ENCODE results near the gene FAAH.

FAAH gene

DNA sequence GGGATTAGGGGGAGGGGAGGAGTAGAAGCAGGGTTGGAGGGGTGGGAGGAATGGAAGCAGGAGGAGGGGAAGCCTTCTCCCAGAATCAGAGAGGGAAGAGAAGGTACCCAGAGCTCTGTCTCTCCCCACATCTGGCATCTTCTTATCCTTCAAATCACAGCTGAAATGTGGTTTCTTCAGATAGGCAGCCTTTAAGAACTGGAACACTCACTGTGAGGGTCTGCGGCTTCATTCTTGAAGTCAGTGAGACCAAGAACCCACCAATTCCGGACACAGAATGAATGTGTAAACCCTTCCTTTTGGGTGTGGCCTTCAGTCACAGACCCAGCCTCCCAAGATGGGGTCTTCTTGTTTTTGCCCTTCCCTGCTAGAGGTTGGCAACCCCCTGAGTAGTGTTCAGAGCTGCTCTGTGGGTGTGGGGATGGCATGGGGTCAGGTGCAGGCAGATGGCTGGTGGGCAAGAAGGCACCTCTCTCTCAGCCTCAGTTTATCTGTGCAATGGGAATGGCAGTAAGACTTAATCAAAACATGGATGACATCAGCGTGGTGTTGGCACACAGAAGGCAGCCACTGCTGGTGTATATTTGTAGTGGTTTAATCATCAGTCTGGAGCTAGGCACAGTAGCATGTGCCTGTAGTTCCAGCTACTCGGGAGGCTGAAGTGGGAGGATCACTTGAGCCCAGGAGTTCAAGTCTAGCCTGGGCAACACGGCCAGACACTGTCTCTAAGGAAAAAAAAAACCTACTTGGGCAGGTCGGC lies 7.2 kb downstream of the FAAH start:
- no peak for DNase-seq

DNA sequence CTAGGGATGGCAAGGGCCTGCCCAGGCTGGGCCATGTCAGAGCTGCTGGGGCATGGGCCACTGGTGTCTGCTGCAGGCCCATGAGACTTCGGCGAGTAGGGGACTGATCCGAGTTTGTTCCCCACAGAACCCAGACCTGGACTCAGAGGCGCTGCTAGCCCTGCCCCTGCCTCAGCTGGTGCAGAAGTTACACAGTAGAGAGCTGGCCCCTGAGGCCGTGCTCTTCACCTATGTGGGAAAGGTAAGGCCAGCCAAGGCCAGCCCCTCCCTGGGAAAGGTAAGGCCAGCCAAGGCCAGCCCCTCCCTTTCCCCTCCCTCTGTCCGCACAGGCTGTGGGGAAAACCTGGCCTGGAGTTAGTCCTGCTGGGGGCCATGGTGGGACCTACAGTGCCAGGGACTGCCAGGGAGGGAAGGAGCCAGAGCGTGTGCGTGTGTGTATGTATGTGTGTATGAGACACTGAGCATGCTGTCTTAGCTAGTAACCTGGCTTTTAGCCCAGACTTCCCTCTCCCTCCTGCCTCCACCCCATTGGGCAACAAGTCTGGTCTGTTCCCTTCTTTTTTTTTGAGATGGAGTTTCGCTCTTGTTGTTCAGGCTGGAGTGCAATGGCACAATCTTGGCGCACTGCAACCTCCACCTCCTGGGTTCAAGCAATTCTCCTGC lies 8.0 kb downstream of the FAAH start:
- DNase-seq, result no peak

DNA sequence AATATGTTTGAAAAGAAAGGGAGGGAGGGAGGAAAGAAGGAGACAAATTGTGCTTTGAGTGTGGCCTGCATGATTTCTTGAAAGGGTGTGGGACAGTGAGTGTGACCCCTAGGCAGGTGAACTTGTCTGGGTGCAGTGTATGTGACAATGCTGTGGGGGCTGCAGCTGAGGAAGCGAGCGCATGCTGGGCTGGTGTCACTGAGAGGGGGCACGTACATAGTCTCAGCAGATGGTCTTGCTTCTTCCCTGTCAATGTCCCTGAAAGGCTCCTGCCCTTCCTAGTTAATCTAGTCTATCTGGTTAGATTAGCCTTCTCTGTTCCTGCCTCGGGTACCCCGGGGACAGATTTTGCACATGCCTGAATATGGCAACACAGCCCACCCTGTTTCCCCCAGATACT lies 9.8 kb downstream of the FAAH start:
- DNase-seq, result no peak

DNA sequence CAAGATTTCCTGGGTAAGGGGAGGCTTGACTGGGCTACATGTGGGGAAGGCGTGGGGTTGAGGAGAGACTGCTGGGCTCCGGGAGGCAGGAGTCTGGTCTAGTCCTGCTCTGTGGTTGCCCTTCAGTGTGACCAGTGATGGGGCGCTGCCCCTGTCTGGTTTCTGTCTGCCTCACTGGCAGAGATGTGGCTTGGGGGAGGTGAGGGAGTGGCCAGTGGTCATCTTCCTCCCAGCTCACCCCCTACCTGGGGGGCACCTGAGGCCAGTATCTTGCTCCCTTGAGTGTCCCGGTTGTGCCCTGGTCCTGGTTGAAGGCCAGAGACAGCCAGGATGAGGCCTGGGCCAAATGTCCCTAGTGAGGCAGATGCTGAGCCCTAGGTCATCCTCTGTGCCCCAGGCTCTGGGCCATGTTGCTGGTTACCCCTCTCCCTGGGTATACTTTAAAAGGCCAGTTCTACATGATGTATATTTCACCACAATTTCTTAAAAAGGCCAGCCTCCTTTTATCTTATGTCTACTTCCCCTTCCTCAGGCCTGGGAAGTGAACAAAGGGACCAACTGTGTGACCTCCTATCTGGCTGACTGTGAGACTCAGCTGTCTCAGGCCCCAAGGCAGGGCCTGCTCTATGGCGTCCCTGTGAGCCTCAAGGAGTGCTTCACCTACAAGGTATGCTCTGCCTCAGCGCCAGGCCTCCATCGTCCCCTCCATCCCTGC lies 10.5 kb downstream of the FAAH start:
- DNase-seq, result no peak

DNA sequence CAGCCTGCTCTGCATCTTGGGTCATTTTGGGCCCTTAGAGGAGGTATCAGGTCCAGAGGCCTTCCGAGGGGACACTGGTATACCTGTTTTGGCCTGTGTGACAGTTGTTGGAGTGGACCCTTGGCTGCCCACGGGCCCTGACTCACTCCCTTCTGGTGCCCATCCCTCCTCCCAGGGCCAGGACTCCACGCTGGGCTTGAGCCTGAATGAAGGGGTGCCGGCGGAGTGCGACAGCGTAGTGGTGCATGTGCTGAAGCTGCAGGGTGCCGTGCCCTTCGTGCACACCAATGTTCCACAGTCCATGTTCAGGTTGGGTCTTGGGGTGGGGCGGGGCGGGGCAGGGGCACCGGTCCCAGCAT lies 11.1 kb downstream of the FAAH start:
- DNase-seq, result no peak

DNA sequence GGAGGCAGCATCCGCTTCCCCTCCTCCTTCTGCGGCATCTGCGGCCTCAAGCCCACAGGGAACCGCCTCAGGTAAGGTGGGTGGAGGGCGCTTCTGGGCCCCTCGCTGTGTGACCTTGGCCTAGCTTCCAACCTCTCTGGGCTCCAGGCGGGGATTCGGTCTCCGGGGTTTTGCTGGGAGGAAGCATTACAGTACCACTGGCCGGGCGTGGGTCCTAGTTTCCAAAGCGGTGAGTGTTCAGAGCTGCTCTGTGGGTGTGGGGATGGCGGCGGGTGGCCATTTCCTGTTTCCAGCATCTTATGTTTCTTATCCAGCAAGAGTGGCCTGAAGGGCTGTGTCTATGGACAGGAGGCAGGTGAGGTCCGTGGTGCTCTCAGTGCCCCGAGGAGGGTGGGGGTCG lies 11.6 kb downstream of the FAAH start:
- no peak for DNase-seq

DNA sequence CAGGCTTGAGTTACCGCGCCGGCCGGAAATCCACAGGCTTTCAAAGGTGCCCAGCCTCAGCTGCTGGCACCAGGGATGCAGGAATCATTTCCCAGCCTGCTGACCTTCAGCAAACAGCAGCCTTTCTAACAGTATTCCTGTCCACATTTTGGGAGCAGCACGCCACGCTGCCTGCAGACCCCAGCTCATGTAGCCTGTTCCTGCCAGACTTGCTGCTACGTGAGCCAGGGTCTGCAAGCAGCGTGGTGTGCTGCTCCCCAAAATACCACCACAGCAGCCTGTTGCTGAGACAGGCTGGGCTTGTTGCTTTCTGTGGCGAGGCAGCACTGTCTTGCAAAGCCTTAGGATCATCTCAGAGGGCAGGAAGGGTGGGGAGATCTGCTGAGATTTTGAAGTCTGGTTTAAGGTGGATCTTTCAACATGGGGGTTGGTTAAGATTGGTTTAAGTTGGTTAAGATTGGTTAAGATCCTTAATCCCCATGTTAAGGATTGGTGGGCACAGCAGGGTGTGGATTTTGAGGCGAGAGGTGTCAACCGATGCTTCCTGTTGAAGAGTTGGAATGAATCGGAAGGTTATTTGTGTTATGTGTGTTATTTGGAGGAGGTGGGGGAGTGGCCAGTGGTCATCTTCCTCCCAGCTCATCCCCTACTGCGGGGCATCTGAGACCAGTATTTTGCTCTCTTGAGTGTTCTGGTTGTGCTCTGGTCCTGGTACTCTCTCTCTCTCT lies 12.9 kb downstream of the FAAH start:
- no peak for DNase-seq

DNA sequence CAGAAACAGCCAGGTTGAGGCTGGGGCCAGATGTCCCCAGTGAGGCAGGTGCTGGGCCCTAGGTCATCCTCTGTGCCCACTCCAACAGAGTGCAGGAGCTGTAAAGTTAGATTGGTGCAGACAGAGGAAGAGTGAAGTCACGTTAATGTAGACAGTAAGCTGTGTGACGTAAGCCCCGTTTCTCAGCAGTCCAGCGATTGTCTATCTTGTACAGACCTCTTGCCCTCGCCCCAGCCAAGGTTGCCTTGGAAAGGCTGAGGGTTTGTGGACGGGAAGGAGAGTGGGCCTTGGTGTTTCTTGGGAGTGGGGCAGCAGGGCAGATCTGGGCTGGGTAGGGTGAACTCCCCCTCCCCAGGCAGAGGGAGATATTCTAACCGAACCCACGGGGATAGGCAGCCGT lies 13.5 kb downstream of the FAAH start:
- no peak for DNase-seq

DNA sequence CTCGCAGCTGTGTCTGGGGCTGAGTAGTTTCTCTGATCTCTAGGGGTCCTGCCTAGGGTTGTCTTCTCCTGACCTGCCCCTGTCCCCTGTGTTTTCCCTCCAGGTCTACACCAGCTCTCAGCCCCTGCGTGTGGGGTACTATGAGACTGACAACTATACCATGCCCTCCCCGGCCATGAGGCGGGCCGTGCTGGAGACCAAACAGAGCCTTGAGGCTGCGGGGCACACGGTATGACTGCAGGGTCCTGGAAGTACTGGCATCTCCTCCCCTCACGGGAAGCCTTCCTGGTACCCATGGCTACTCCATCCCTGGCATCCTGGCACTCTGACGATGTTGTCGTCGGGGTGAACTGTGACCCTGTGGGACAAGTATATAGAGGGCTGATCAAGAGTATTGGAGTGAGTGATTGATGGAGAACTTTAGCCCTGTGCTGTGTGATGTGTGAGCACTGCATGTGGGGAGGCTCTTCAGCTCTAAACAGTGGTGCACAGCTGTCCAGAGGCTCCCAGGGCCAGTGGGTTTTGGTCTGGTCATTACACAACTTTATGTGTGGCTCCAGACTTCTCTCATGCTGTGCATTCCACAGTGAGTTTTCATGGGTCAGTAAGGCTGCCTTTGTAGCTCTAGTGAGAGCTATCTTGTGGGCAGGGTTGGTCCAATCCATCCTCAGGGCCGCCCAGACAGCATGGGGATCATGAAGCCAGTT lies 14.4 kb downstream of the FAAH start:
- DNase-seq, result no peak

DNA sequence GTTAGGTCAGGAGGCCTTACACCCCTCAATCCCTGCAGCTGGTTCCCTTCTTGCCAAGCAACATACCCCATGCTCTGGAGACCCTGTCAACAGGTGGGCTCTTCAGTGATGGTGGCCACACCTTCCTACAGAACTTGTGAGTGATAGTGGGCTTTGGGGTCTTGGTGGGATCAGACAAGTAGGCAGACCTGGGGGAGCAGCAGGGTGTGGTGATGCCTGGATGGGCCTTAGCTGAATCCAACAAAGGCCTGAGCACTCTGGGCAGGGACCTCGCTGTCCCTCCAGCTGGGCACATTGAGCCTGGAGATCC lies 14.9 kb downstream of the FAAH start:
- DNase-seq, result no peak

DNA sequence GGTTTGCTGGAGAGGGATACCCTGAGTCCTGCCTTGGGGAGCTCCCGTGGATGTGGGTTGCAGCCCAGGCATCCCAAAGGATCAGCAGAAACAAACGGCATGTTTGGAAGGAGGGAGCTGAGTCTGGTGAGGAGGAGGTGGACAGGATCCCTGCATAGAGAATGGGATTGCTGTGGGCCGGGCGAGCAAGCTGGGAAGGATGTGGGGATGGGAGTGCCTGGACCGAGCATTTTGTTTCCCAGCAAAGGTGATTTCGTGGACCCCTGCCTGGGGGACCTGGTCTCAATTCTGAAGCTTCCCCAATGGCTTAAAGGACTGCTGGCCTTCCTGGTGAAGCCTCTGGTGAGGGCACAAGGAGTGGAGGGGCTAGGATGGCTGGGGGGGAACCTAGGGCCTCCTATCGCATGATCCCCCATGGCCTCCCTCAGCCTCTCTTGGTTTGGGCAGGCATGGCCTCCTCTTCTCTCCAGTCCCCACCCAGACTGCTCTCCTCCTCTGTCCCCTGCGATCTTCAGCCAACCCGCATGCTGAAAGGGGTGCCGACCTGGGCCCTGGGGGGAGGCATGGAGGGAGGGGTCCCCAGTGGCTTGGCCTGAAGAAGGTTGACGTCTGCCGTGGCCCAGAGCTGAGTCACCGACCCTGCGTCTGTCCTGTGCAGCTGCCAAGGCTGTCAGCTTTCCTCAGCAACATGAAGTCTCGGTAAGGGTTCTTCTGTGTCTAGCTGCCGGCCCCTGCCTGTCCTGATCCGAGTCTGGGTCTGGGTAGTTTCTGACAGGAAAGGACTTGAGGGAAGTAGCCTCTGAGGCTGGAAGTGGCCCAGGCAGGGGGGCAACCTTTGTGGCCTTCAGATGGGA lies 16.3 kb downstream of the FAAH start:
- no peak for DNase-seq

DNA sequence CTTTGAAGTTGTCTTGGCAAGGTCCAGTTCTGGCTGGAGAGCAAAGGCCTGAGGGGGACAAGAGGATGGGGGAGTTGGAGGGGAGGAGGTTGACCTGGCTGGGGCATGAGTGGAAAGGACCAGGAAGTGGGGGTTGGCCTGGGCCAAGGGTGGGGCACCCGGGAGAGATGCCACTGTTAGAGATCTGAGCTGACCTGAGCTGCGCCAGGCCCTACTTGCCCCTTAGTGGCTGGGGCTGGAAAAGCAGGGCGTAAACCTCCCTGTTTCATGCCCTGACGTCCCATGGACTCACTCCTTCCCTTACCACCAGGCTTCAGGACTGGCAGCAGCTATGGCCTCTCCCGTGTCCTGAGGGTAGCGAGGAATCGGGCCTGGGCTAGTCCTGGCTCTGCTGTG lies 16.9 kb downstream of the FAAH start:
- no peak for DNase-seq

DNA sequence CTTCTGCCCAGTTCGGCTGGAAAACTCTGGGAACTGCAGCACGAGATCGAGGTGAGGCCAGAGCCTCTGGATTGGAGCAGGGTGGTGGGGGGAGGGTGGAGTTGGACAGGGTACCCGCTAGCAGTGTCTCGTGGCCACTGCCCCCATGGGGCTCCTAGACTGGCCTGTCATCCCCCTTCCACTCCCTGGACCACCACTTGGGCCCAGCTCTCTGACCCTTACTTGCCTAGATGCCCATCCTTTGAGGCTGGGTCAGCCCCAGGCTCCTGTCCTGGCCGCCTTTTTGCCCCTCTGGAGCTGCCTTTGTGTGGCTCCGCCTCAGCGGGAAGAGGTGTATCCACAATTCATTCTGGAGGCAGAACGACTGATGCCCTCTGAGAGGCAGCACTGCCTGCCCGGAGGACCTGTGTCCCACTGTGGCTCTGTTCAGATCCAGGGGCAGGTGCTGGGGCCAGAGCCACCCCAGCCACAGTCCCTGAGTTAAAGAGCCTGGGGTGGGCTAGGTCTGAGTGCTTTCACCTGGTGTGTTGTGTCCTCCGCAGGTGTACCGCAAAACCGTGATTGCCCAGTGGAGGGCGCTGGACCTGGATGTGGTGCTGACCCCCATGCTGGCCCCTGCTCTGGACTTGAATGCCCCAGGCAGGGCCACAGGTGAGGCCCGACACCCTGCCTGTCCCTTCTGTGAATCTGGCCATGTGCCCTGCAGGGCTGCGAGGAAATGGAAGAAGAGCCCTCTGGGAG lies 17.7 kb downstream of the FAAH start:
- no peak for DNase-seq

DNA sequence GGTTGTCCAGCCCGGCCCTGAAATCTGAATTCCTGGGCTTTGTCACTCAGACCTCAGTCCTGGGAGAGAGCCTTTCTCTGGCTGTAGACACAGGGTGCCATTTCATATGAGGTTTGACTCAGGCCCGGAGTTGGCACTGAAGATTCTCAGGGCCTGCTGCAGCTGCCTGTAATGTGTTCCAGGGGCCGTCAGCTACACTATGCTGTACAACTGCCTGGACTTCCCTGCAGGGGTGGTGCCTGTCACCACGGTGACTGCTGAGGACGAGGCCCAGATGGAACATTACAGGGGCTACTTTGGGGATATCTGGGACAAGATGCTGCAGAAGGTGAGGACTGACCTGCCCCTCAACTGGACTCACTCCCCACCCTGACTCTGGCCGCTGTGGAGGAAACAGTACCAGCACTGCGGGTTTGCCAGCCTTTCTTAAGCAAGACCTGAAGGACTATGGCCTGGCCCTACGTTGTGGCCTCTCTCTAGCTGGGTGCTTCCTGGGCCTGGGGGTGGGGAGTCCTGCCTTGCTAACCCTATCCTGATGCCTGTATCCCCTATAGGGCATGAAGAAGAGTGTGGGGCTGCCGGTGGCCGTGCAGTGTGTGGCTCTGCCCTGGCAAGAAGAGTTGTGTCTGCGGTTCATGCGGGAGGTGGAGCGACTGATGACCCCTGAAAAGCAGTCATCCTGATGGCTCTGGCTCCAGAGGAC lies 18.9 kb downstream of the FAAH start:
- DNase-seq, result no peak

DNA sequence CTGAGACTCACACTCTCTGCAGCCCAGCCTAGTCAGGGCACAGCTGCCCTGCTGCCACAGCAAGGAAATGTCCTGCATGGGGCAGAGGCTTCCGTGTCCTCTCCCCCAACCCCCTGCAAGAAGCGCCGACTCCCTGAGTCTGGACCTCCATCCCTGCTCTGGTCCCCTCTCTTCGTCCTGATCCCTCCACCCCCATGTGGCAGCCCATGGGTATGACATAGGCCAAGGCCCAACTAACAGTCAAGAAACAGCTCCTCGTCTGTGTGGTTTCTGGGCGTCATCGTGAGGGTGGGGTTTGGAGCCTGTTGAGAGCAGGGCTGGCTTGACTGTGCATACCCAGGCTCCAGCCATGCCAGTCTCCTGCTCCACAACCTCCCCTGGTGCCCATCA lies 19.5 kb downstream of the FAAH start:
- peak; percentile 53 for DNase-seq

DNA sequence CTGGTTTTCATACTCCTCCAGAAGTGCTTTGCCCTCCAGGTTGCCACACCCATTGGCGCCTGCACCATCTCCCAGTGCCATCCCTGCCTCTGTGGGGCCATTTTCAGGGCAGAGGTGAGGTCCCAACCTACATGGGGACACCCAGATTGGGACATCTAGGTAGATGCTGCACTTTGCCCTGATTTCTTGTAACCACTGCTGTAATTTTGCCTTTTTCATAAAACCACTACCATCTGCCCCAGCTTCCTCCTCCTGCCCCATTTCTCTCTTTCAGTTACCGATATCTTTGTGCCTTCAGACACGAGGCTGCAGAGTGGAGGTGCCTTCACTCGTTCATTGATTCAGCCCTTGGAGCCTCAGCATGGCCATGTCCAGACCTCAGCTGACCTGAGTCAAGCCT lies 21.4 kb downstream of the FAAH start:
- peak; percentile 9 for DNase-seq

DNA sequence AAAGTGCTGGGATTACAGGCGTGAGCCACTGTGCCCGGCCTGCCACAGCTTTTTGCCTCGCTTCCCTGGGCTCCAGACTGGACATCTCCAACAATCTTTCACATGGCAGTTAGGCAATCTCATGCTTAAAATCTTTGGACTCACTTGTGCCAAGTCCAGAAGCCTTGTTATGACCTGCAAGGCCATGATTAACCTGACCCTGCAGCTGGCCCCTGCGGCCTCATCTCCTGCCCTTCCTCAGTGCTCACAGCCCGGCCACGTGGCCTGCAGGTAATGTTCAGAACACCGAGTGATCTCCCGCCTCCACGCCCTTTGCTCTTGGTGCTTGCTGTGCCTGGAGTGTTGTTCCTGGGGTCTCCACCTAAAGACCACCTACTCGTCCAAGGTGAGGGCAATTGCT lies 24.9 kb downstream of the FAAH start:
- no peak for DNase-seq

DNA sequence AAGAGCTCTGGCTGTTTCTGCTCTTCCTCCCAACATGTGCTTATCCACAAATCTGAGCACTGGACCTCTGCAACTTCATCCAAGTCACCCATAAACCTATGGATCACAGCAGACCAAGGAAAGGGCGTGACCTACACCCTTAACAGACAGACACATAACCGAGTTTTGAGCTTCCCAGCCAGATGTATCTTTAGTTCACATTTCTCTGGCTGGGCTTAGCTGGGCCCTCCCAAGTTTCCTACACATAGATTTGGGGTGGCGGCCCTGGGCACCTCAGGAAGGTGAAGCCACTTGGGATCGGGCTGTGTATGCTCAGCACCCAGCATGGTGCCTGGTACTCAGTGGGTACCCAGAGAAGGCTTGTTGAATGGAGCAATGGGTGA lies 26.4 kb downstream of the FAAH start:
- DNase-seq, result no peak

DNA sequence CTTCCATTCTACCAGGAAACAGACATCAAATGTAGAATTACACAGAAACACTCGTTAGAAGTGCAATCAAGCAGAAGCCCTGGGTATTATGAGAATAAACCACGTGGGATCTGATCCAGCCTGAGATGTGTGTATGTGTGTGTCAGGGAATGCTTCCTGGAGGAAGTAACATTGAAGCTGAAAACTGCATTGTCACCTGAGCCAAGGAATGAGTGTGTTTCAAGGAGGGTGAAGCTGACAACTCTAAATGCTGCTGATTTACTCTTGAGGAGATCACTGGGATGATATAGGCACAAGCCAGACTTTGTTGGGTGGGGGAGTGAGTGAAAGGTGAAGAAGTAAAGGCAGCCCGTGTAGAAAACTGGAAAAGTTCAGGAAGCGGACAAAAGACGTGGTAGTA lies 27.6 kb downstream of the FAAH start:
- no peak for DNase-seq

DNA sequence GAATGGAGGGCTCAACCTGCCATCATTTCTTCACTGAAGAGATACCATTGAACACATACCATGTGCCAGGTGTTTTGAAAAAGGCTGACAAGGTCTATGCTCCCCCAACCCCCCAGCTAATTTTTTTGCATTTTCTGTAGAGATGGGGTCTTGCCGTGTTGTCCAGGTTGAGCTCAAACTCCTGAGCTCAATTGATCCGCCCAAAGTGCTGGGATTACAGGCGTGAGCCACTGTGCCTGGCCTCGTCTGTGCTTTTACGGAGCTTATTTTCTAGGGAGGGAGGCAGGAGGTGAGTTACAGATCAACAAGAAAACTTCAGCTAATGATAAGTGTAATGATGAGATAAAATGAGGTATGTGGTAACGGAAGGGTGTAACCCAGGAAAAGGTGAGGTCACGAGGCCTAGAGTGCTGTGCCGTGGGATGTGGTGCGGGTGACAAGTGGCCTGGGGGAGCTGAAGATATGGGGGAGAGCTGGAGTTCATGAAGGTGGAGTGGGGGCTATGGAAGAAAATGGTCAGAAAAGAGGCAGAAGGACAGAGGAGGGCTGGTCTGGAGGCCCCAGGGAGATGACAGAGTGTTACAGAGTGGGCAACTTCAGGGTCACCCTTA lies 28.2 kb downstream of the FAAH start:
- peak; percentile 41 for DNase-seq
